Measurements from ENCODE around the gene HPCAL1.
A peak's percentile ranks its signal among the peaks of the same experiment; 100 is the strongest.

HPCAL1 gene

GRCh38 chr2:10370895-10371294, 68.2 kb downstream of the HPCAL1 start:
- peak; percentile 37 for DNase-seq (ENCODE audit: low spot score)

DNA sequence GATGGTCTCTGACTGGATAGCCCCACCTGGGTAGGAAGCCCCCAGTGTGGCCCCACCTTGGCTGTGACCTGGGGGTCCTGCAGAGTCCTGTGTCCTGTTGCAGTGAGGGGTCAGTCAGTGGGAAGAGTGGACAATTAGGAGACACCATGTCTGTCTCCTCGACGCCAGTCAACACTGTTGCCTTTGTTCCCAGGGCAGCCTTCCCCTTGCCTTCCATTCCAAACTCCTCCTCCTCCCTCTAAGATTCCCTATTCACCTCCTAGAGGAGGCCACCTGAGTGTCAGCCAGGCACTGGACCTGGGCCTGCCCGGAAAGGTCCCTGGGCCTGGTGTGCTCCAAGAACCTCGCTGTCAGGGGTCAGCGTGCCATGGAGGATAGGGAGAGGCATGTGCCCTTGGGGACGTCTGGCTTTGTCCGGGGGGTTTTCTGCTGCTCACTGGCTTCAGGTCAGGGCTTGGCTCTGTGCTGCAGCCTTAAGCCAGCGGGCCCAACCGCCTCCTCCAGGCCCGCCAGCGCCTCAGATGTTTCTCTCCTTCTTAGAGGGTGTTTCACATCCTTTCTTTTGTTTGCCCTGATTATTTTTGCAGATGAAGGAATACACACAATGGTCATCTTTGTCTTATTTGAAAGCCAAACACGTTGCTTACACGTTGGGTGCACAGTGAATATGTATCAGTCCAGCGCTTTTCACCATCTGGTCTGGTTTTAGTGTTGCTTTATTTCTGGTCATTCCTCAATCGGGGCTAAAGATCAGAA, 68.9 kb downstream of the HPCAL1 start:
- DNase-seq (ENCODE audit: low spot score): no peak

GRCh38 chr2:10372203-10372861, 69.6 kb downstream of the HPCAL1 start:
- no peak for DNase-seq (ENCODE audit: low spot score)

GRCh38 chr2:10372862-10373240, 70.1 kb downstream of the HPCAL1 start:
- no peak for DNase-seq (ENCODE audit: low spot score)

DNA sequence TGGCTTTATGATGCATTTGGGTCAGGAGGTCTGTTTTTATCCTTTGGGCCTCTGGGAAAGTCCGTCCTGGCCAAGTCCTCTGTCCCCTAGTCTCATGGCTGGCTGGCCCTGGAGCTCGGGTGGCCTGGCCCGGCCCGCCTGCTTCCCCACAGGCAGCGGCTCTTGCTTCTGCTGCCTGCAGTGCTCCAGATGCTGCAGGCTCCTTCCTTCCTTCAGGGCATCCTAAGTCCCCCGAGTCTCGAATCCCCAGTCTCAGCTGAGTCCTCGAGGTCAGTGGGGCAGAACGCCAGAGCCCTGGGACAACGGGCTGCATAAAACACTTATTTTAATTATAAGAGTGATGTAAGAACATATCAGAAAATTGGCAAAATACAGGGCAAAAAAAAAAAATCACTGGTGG, 71.2 kb downstream of the HPCAL1 start:
- no peak for DNase-seq (ENCODE audit: low spot score)

GRCh38 chr2:10374362-10374943, 71.7 kb downstream of the HPCAL1 start:
- DNase-seq (ENCODE audit: low spot score): no peak

DNA sequence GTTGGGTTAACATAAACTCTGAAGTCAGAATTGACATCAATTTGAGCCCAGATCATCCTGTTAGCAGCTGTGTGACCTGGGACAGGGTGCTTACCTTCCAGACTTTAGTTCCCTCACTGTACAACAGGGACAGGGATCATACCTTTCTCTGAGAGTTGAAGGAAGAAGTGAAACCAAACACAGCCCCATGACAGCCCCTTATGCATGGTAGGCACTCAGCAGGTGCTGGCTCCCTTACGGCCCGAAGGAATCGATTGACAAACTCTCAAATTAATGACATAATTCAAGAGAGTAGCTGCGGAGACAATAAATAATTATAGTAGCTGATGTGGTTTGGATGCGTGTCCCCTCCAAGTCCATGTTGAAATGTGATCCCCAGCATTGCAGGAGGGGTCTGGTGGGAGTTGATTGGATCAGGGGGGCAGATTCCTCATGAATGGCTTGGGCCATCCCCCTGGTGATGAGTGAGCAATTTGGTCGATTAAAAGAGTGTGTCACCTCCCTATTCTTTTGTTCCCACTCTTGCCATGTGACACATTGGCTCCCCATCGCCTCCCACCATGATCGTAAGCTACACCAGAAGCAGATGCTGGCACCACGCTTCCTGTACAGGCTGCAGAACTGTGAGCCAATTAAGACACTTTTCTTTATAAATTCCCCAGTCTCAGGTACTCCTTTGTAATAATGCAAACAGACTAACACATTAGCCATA, 73.0 kb downstream of the HPCAL1 start:
- DNase-seq (ENCODE audit: low spot score): no peak

DNA sequence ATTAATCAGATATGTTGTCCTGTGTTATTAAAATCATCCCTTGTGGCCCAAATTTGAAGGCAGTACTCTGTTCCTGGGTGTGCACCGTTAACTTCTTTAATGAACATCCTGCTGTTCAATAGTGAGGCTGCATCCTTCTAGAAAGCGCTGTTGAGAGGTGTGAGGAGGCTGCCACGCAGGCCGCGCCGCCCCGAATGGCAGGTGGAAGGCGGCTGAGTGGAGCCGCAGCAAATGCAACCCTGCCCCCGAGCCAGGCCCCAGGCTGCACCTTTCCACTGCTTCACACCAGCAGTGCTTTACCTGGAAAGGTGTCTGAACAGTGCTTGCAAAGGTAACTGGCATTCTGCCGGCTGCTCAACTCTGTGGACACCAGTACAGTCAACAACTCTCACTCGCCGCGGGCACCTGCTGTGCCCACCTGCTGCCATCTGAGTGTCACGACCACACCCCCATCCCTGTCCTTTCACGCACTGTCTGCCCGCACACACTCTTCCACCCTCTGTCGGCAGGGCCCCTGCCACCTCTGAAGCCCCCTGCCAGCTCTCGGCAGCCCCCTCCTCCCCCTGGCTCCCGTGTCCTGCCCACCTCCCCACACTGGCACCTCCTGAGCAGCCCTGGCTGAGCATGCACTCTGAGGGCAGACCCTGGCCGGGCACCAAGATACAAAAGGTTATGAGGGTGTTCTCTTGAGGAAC, 74.5 kb downstream of the HPCAL1 start:
- no peak for DNase-seq (ENCODE audit: low spot score)

GRCh38 chr2:10377747-10378085, 75.0 kb downstream of the HPCAL1 start:
- no peak for DNase-seq (ENCODE audit: low spot score)

- no peak for DNase-seq (ENCODE audit: low spot score)
Measured at GRCh38 chr2:10378189-10378588, 75.5 kb downstream of the HPCAL1 start.

GRCh38 chr2:10380048-10380926, 77.6 kb downstream of the HPCAL1 start:
- DNase-seq (ENCODE audit: low spot score): no peak

- DNase-seq (ENCODE audit: low spot score): no peak
Measured at GRCh38 chr2:10381997-10382353, 79.3 kb downstream of the HPCAL1 start.

- DNase-seq (ENCODE audit: low spot score): no peak
Measured at GRCh38 chr2:10382354-10383061, 79.8 kb downstream of the HPCAL1 start.

DNA sequence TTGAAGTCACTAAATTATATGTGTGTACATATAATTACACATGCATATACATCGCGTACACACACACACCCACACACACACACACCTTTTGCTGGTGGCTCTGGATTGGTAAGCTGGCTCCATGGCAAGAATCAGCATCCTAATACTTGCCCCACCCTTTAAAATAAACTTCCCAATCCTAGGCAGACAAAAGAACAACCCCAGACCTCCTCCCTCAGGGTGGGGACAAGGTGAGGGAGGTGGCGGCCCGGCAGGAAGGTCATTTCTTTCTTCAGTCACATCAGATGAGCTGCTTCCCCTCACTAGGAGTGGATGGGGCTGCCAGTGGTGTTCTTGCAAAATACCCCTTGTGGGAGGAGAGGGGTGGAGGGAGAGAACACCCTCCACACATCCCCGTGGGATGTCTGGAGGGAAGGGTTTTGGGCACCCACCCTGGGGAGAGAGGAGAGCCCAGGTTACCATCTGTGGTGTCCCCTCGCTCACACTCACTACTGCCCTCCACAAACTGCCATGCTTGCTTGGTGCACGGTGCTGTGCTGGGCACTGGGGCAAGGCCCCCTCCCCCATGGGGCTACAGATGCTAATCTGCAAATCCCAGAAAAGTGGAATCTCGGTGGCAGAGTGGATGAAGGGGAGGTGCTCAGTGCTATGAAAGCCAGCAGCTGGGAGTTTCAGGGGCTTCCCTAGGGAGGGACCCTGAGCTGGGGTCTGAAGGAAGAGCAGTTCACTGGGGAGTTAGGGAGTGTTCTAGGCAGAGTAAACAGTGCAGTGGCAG, 81.4 kb downstream of the HPCAL1 start:
- no peak for DNase-seq (ENCODE audit: low spot score)

GRCh38 chr2:10385501-10385900, 82.8 kb downstream of the HPCAL1 start:
- DNase-seq (ENCODE audit: low spot score): no peak

DNA sequence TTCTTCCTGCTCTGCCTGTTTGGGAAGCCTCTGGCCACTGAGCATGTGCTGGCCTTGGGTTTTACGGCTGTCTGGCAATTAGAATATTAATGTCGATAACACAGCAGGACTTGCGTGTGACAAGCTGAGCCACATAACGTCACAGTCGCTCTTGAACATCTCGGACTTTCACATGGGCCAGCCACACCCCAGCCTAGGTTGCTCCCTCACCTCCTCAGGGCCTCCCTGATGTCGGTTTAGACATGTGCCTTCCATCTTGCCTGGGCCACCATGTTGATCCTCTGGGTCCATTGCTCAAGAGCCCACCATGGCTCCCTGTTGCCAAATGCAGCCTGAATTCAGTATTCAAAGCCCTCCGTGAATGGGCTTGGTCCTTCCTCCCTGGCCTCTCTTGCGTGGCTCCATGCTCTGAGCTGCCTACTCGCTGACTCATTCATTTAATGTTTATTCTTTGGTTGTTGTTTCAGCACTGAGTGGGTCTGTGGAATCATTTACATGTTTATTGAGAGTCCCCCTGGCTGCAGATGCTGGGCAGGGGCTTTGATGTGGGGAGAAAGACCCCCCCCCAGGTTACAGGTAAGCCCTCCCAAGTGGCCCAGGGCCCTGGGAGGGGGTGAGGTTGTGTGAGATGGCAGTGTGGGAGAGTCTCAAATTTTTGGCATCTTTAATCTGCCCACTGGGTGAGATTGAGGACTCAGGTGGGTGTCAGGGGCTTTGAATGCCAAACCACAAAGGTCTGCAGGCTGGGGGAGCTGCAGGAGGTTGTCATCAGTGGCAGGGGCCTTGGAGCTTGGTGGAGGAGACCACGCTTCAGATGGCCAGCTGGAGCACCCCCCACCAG, 83.4 kb downstream of the HPCAL1 start:
- no peak for DNase-seq (ENCODE audit: low spot score)

DNA sequence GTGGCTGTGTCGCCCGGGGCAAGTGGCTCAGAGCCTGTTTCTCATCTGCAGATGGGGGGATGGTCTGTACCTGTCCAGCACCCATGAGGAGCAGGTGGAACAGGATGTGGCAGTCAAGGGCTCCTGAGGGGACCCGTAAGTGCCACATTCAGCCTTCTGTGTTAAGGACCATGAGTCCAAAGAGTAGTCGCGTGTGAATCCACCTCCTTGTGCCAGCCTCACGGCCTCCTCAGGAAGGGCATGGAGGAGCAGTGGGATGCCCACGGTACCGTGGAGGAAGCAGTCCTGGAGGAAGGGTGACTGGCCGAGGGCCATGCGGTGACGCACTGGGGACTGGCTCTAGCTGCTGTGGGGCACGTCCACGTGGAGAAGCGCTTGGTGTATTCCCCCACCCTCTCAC, 84.3 kb downstream of the HPCAL1 start:
- no peak for DNase-seq (ENCODE audit: low spot score)

DNA sequence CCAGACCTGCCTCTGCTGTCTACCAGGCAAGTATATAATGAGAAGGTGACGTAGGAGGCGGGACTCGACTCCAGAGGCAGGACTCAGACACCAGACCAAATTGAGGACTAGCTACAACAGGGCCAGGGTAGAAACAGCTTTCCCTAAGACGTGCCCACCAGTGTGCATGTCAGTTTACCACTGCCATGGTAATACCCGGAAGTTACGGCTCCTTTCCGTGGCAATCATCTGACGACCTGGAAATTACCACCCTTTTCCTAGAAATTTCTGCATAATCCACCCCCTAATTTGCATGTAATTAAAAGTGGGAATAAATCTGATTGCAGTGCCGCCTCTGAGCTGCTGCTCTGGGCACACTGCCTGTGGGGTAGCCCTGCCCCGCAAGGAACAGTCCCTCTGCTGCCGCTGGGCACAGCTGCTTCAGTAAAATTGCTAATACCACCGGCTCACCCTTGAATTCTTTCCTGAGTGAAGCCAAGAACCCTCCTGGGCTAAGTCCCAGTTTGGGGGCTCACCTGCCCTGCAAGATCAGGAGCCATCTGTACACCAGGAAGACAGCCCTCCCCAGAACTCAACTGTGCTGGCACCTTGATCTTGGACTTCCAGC, 86.4 kb downstream of the HPCAL1 start:
- no peak for DNase-seq (ENCODE audit: low spot score)

GRCh38 chr2:10389573-10389972, 86.9 kb downstream of the HPCAL1 start:
- DNase-seq (ENCODE audit: low spot score): no peak

All from hematopoietic multipotent progenitor cell treated with erythropoietin and hydrocortisone succinate and interleukin-3 and kit ligand, for 17 days (in vitro differentiated cells).